ENCODE measurements around the gene EID2B. TPM values are rescaled to one million over a fixed set of nuclear protein-coding genes. Genes with fewer than 3 reads are reported as not detected.

Gene EID2B
- total RNA-seq, 1 donor from 2014 or later: 2.6 TPM

GRCh38 chr19:39501340-39501739 is 31.3 kb downstream of the EID2B start:
- Histone ChIP-seq H3K9me3 (ENCODE audit: control insufficient read depth in 3 of 3, low read length in 3 of 3) (no peaks in the 10 kb centered on the region), H3K36me3 (ENCODE audit: control insufficient read depth in 3 of 3, insufficient read depth in 3 of 3, low read length in 3 of 3) (no peaks in the 10 kb centered on the region), H3K27me3 (ENCODE audit: control insufficient read depth in 3 of 3, insufficient read depth in 3 of 3, low read length in 3 of 3) (peaks cover 66 to 79% (median 76%) of the 10 kb centered on the region in 3 donors), H3K4me1 (ENCODE audit: control insufficient read depth in 3 of 3, insufficient read depth in 3 of 3, low read length in 3 of 3) (peaks cover 0 to 14% (median 8%) of the 10 kb centered on the region in 3 donors), H3K27ac (ENCODE audit: low read depth, low read length) (no peak overlapping the region), H3K4me3 (ENCODE audit: low read length in 3 of 3) (no peak overlapping the region), H3K9ac (ENCODE audit: low read depth in 1 of 3, low read length in 3 of 3) (no peak overlapping the region)

GRCh38 chr19:39500543-39500942 is 32.1 kb downstream of the EID2B start:
- H3K4me3 ChIP-seq (ENCODE audit: low read length in 3 of 3): no peak overlapping the region
- no peak overlapping the region for H3K27ac ChIP-seq (ENCODE audit: low read depth, low read length)
- no peaks in the 10 kb centered on the region for H3K9me3 ChIP-seq (ENCODE audit: control insufficient read depth in 3 of 3, low read length in 3 of 3)
- peaks cover 67 to 78% (median 77%) of the 10 kb centered on the region in 3 donors for H3K27me3 ChIP-seq (ENCODE audit: control insufficient read depth in 3 of 3, insufficient read depth in 3 of 3, low read length in 3 of 3)
- H3K9ac ChIP-seq (ENCODE audit: low read depth in 1 of 3, low read length in 3 of 3): no peak overlapping the region
- peaks cover 0 to 14% (median 8%) of the 10 kb centered on the region in 3 donors for H3K4me1 ChIP-seq (ENCODE audit: control insufficient read depth in 3 of 3, insufficient read depth in 3 of 3, low read length in 3 of 3)
- no peaks in the 10 kb centered on the region for H3K36me3 ChIP-seq (ENCODE audit: control insufficient read depth in 3 of 3, insufficient read depth in 3 of 3, low read length in 3 of 3)

- Histone ChIP-seq H3K4me3 (ENCODE audit: low read length in 3 of 3) (no peak overlapping the region), H3K27me3 (ENCODE audit: control insufficient read depth in 3 of 3, insufficient read depth in 3 of 3, low read length in 3 of 3) (peaks cover 61 to 72% (median 72%) of the 10 kb centered on the region in 3 donors), H3K4me1 (ENCODE audit: control insufficient read depth in 3 of 3, insufficient read depth in 3 of 3, low read length in 3 of 3) (peaks cover 0 to 14% (median 8%) of the 10 kb centered on the region in 3 donors), H3K36me3 (ENCODE audit: control insufficient read depth in 3 of 3, insufficient read depth in 3 of 3, low read length in 3 of 3) (no peaks in the 10 kb centered on the region), H3K27ac (ENCODE audit: low read depth, low read length) (no peak overlapping the region), H3K9ac (ENCODE audit: low read depth in 1 of 3, low read length in 3 of 3) (no peak overlapping the region), H3K9me3 (ENCODE audit: control insufficient read depth in 3 of 3, low read length in 3 of 3) (no peaks in the 10 kb centered on the region)
Measured at GRCh38 chr19:39499932-39500331, 32.7 kb downstream of the EID2B start.

DNA sequence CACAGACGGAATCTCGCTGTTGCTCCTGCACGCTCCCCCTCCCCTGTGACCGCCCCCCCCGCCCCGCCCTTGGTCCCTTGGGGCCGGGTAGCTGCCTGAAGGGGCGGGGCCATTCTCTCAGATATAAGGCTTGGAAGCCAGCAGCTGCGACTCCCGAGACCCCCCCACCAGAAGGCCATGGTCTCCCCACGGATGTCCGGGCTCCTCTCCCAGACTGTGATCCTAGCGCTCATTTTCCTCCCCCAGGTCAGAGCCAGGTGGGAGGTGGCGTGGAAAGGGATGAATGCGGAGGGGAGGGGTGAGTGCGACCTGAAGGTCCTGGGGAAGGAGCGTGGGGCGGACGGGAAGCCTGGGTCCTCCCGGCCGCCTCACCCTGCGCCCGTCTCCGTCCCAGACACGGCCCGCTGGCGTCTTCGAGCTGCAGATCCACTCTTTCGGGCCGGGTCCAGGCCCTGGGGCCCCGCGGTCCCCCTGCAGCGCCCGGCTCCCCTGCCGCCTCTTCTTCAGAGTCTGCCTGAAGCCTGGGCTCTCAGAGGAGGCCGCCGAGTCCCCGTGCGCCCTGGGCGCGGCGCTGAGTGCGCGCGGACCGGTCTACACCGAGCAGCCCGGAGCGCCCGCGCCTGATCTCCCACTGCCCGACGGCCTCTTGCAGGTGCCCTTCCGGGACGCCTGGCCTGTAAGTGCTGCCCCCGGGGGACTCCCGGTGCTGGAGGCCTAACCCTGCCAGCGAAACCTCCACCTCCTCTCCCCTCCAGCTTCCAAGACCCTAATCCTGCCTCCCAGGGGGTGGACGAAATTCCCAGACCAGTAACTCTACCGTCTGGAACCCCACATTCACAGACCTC is 33.6 kb downstream of the EID2B start, which contains the start of gene DLL3:
Gene DLL3 (plus strand): TSS at position 150 of the 845 bp plus-strand sequence. CDS start 28 bp downstream, at position 178.
- Histone ChIP-seq H3K27me3 (ENCODE audit: control insufficient read depth in 3 of 3, insufficient read depth in 3 of 3, low read length in 3 of 3) (peaks cover 51 to 63% (median 63%) of the 10 kb centered on the region in 3 donors), H3K9ac (ENCODE audit: low read depth in 1 of 3, low read length in 3 of 3) (peak within 1 kb of the TSS in 1 of 3 donors; percentile 25), H3K4me3 (ENCODE audit: low read length in 3 of 3) (peak within 1 kb of the TSS in 1 of 3 donors; percentile 41), H3K36me3 (ENCODE audit: control insufficient read depth in 3 of 3, insufficient read depth in 3 of 3, low read length in 3 of 3) (no peaks in the 10 kb centered on the region), H3K27ac (ENCODE audit: low read depth, low read length) (no peak within 1 kb of the TSS), H3K4me1 (ENCODE audit: control insufficient read depth in 3 of 3, insufficient read depth in 3 of 3, low read length in 3 of 3) (peaks cover 0 to 14% (median 8%) of the 10 kb centered on the region in 3 donors), H3K9me3 (ENCODE audit: control insufficient read depth in 3 of 3, low read length in 3 of 3) (no peaks in the 10 kb centered on the region)

GRCh38 chr19:39497996-39498797 is 34.5 kb downstream of the EID2B start:
- Histone ChIP-seq H3K36me3 (ENCODE audit: control insufficient read depth in 3 of 3, insufficient read depth in 3 of 3, low read length in 3 of 3) (no peaks in the 10 kb centered on the region), H3K27me3 (ENCODE audit: control insufficient read depth in 3 of 3, insufficient read depth in 3 of 3, low read length in 3 of 3) (peaks cover 43 to 56% (median 54%) of the 10 kb centered on the region in 3 donors), H3K9ac (ENCODE audit: low read depth in 1 of 3, low read length in 3 of 3) (peak overlapping the region in 1 of 3 donors; percentile 25), H3K4me3 (ENCODE audit: low read length in 3 of 3) (peak overlapping the region in 1 of 3 donors; percentile 41), H3K27ac (ENCODE audit: low read depth, low read length) (no peak overlapping the region), H3K4me1 (ENCODE audit: control insufficient read depth in 3 of 3, insufficient read depth in 3 of 3, low read length in 3 of 3) (peaks cover 0 to 14% (median 8%) of the 10 kb centered on the region in 3 donors), H3K9me3 (ENCODE audit: control insufficient read depth in 3 of 3, low read length in 3 of 3) (no peaks in the 10 kb centered on the region)

- Histone ChIP-seq H3K27me3 (ENCODE audit: control insufficient read depth in 3 of 3, insufficient read depth in 3 of 3, low read length in 3 of 3) (peaks cover 41 to 50% (median 49%) of the 10 kb centered on the region in 3 donors), H3K4me3 (ENCODE audit: low read length in 3 of 3) (no peak overlapping the region), H3K9me3 (ENCODE audit: control insufficient read depth in 3 of 3, low read length in 3 of 3) (no peaks in the 10 kb centered on the region), H3K4me1 (ENCODE audit: control insufficient read depth in 3 of 3, insufficient read depth in 3 of 3, low read length in 3 of 3) (peaks cover 0 to 12% (median 8%) of the 10 kb centered on the region in 3 donors), H3K27ac (ENCODE audit: low read depth, low read length) (no peak overlapping the region), H3K9ac (ENCODE audit: low read depth in 1 of 3, low read length in 3 of 3) (no peak overlapping the region), H3K36me3 (ENCODE audit: control insufficient read depth in 3 of 3, insufficient read depth in 3 of 3, low read length in 3 of 3) (no peaks in the 10 kb centered on the region)
Measured at GRCh38 chr19:39497701-39497995, 35.0 kb downstream of the EID2B start.

- H3K9ac ChIP-seq (ENCODE audit: low read depth in 1 of 3, low read length in 3 of 3): no peak overlapping the region
- peaks cover 0 to 12% (median 8%) of the 10 kb centered on the region in 3 donors for H3K4me1 ChIP-seq (ENCODE audit: control insufficient read depth in 3 of 3, insufficient read depth in 3 of 3, low read length in 3 of 3)
- H3K27me3 ChIP-seq (ENCODE audit: control insufficient read depth in 3 of 3, insufficient read depth in 3 of 3, low read length in 3 of 3): peaks cover 34 to 47% (median 46%) of the 10 kb centered on the region in 3 donors
- H3K4me3 ChIP-seq (ENCODE audit: low read length in 3 of 3): no peak overlapping the region
- no peaks in the 10 kb centered on the region for H3K9me3 ChIP-seq (ENCODE audit: control insufficient read depth in 3 of 3, low read length in 3 of 3)
- H3K27ac ChIP-seq (ENCODE audit: low read depth, low read length): no peak overlapping the region
- H3K36me3 ChIP-seq (ENCODE audit: control insufficient read depth in 3 of 3, insufficient read depth in 3 of 3, low read length in 3 of 3): peaks cover 0 to 4% (median 0%) of the 10 kb centered on the region in 3 donors
Measured at GRCh38 chr19:39496063-39496462, 36.6 kb downstream of the EID2B start.

GRCh38 chr19:39494661-39495060 is 38.0 kb downstream of the EID2B start:
- H3K27ac ChIP-seq (ENCODE audit: low read depth, low read length): no peak overlapping the region

GRCh38 chr19:39492788-39493187 is 39.9 kb downstream of the EID2B start:
- Histone ChIP-seq H3K27ac (ENCODE audit: low read depth, low read length) (no peak overlapping the region), H3K27me3 (ENCODE audit: control insufficient read depth in 3 of 3, insufficient read depth in 3 of 3, low read length in 3 of 3) (peaks cover 9 to 19% (median 17%) of the 10 kb centered on the region in 3 donors), H3K4me1 (ENCODE audit: control insufficient read depth in 3 of 3, insufficient read depth in 3 of 3, low read length in 3 of 3) (peaks cover 0 to 1% (median under 1%) of the 10 kb centered on the region in 3 donors), H3K36me3 (ENCODE audit: control insufficient read depth in 3 of 3, insufficient read depth in 3 of 3, low read length in 3 of 3) (peaks cover 23 to 28% (median 26%) of the 10 kb centered on the region in 3 donors), H3K4me3 (ENCODE audit: low read length in 3 of 3) (no peak overlapping the region), H3K9ac (ENCODE audit: low read depth in 1 of 3, low read length in 3 of 3) (no peak overlapping the region), H3K9me3 (ENCODE audit: control insufficient read depth in 3 of 3, low read length in 3 of 3) (no peaks in the 10 kb centered on the region)

More at GRCh38 chr19:39494661-39495060, 38.0 kb downstream of the EID2B start:
- Histone ChIP-seq H3K9ac (ENCODE audit: low read depth in 1 of 3, low read length in 3 of 3) (no peak overlapping the region), H3K4me3 (ENCODE audit: low read length in 3 of 3) (no peak overlapping the region), H3K27me3 (ENCODE audit: control insufficient read depth in 3 of 3, insufficient read depth in 3 of 3, low read length in 3 of 3) (peaks cover 23 to 36% (median 34%) of the 10 kb centered on the region in 3 donors), H3K36me3 (ENCODE audit: control insufficient read depth in 3 of 3, insufficient read depth in 3 of 3, low read length in 3 of 3) (peaks cover 5 to 12% (median 8%) of the 10 kb centered on the region in 3 donors), H3K4me1 (ENCODE audit: control insufficient read depth in 3 of 3, insufficient read depth in 3 of 3, low read length in 3 of 3) (peaks cover 0 to 12% (median 8%) of the 10 kb centered on the region in 3 donors), H3K9me3 (ENCODE audit: control insufficient read depth in 3 of 3, low read length in 3 of 3) (no peaks in the 10 kb centered on the region)
